ENCODE data around the gene SH3BP2. TPM values are rescaled to one million over a fixed set of nuclear protein-coding genes. Genes with fewer than 3 reads are reported as not detected.
"Not testable (repeated sequence)": the region's sequence is repeated elsewhere in the genome, so short reads cannot be mapped to it uniquely, and the experiment has no call there.

The SH3BP2 gene
- total RNA-seq, 2 donors from 2014 or later: 24.3 to 41.3 TPM

DNA sequence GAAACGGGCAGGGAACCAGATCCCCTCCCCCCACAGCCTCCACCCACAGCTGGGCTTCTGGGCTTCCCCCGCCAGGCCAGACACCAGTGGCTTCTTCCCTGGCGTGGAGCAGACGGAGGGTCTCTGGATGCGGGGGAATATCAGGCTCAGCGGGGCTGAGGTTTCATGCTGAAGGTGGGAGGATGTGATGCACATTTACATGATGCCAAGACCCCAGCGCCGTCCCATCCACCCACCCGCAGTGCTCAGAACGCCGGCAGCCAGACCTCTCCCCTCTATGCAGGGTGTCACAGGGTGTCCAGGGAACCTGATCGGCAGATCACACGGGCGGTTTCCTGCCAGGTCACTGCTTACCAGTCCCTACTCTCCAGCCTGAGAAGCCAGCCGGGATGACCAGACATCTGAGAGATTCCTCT, 24.0 kb upstream of the SH3BP2 start:
- Histone ChIP-seq H3K27ac (no peak overlapping the region), H3K27me3 (replicated peaks; ENCODE audit: insufficient read depth) (no peaks in the 10 kb centered on the region), H3K4me1 (replicated peaks) (no peaks in the 10 kb centered on the region), H3K36me3 (no peaks in the 10 kb centered on the region), H3K9me3 (no peaks in the 10 kb centered on the region), H3K4me3 (no peak overlapping the region)
- DNase-seq (ENCODE audit: low spot score): no peak
- TF ChIP-seq, protein P1, sequence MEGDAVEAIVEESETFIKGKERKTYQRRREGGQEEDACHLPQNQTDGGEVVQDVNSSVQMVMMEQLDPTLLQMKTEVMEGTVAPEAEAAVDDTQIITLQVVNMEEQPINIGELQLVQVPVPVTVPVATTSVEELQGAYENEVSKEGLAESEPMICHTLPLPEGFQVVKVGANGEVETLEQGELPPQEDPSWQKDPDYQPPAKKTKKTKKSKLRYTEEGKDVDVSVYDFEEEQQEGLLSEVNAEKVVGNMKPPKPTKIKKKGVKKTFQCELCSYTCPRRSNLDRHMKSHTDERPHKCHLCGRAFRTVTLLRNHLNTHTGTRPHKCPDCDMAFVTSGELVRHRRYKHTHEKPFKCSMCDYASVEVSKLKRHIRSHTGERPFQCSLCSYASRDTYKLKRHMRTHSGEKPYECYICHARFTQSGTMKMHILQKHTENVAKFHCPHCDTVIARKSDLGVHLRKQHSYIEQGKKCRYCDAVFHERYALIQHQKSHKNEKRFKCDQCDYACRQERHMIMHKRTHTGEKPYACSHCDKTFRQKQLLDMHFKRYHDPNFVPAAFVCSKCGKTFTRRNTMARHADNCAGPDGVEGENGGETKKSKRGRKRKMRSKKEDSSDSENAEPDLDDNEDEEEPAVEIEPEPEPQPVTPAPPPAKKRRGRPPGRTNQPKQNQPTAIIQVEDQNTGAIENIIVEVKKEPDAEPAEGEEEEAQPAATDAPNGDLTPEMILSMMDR (IDR thresholded peaks at IDR 0.05): no peak
- 33% methylated on average over 15 of the region's 15 CpGs for WGBS
- intact Hi-C loops (cut with DNase I): loop anchor here (5.0 kb wide), 1 partner anchor 163 kb away; no protein-coding TSS in a partner anchor

DNA sequence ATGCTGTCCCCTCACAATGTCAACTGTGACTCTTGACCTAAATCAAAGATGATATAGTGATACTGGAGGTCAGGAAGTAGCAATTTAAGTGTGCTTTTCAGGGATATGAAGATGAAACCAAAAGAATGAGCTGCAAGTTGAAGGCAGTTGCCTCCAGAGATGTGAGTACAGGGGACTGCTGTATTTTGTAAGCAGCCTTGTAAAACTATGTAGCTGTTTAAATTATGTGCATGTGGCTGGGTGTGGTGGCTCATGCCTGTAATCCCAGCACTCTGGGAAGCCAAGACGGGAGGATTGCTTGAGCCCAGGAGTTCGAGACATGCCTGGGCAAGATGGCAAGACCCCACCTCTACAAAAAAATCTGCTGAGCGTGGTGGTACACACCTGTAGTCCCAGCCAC, 21.6 kb upstream of the SH3BP2 start:
- Histone ChIP-seq H3K27me3 (replicated peaks; ENCODE audit: insufficient read depth) (no peaks in the 10 kb centered on the region), H3K4me3 (no peak overlapping the region), H3K36me3 (no peaks in the 10 kb centered on the region), H3K4me1 (replicated peaks) (no peaks in the 10 kb centered on the region), H3K27ac (no peak overlapping the region), H3K9me3 (no peaks in the 10 kb centered on the region)
- no peak for DNase-seq (ENCODE audit: low spot score)
- 84% methylated on average over 3 of the region's 3 CpGs for WGBS
- TF ChIP-seq, protein P1 (IDR thresholded peaks at IDR 0.05): no peak
- TF ChIP-seq POLR2AphosphoS5 (IDR thresholded peaks at IDR 0.05) (no peak), POLR2A (IDR thresholded peaks at IDR 0.05) (no peak)
- intact Hi-C loops (cut with DNase I): no loop called here

DNA sequence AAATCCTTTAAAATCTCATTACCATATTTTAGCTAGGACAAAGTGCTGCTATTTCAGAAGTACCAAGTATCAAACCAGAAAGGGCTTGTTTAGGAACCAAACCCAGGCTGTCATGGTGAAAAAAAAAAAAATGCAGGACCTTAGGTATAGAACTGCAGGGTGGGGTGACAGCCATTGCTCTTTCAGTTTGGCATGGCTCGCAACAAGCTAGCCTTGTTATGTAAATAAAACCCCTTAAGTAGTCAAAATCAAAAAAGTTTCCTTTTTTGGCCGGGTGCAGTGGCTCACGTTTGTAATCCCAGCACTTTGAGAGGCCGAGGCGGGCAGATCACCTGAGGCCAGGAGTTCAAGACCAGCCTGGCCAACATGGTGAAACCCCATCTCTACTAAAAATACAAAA, 12.2 kb upstream of the SH3BP2 start:
- H3K4me1 ChIP-seq (replicated peaks); H3K9me3 ChIP-seq; H3K27me3 ChIP-seq (replicated peaks; ENCODE audit: insufficient read depth); DNase-seq (ENCODE audit: low spot score); intact Hi-C loops (cut with DNase I); H3K4me3 ChIP-seq; H3K27ac ChIP-seq; H3K36me3 ChIP-seq: not testable (repeated sequence)
- 93% methylated on average over 5 of the region's 5 CpGs for WGBS

DNA sequence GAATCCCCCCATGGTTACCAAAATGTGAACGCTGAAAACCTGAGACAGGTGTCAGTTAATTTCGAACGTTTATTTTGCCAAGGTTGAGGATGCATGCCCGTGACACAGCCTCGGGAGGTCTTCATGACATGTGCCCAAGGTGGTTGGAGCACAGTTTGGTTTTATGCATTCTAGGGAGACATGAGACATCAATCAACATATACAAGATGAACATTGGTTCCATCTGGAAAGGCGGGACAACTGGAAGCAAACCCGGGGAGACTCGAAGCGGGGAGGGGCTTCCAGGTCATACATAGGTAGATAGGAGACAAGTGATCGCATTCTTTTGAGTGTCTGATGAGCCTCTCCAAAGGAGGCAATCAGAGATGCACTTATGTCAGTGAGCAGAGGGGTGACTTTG, 11.0 kb upstream of the SH3BP2 start:
- no peaks in the 10 kb centered on the region for H3K36me3 ChIP-seq
- H3K27ac ChIP-seq: no peak overlapping the region
- no peak for DNase-seq (ENCODE audit: low spot score)
- H3K27me3 ChIP-seq (replicated peaks; ENCODE audit: insufficient read depth): no peaks in the 10 kb centered on the region
- H3K4me1 ChIP-seq (replicated peaks): no peaks in the 10 kb centered on the region
- intact Hi-C loops (cut with DNase I): no loop called here
- H3K9me3 ChIP-seq: no peaks in the 10 kb centered on the region
- TF ChIP-seq POLR2AphosphoS5 (IDR thresholded peaks at IDR 0.05) (no peak), POLR2A (IDR thresholded peaks at IDR 0.05) (no peak)
- TF ChIP-seq, protein P1 (IDR thresholded peaks at IDR 0.05): no peak
- no peak overlapping the region for H3K4me3 ChIP-seq
- 89% methylated on average over 10 of the region's 10 CpGs for WGBS

DNA sequence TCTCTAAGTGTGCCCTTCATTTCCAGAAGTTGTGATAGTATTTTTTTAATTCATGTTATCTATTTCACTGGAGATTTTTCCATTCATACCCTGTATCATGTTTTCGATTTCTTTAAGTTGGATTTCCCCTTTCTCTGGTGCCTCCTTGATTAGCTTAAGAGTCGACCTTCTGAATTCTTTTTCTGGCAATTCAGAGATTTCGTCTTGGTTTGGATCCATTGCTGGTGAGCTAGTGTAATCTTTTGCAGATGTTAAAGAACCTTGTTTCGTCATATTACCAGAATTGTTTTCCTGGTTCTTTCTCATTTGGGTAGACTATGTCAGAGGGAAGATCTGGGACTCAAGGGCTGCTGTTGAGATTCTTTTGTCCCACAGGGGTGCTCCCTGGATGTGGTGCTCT, 9.1 kb upstream of the SH3BP2 start:
- 92% methylated on average over 4 of the region's 4 CpGs for WGBS
- TF ChIP-seq POLR2AphosphoS5 (IDR thresholded peaks at IDR 0.05) (no peak), POLR2A (IDR thresholded peaks at IDR 0.05) (no peak)
- TF ChIP-seq, protein P1 (IDR thresholded peaks at IDR 0.05): no peak
- Histone ChIP-seq H3K27me3 (replicated peaks; ENCODE audit: insufficient read depth) (no peaks in the 10 kb centered on the region), H3K4me3 (no peak overlapping the region), H3K9me3 (no peaks in the 10 kb centered on the region), H3K36me3 (no peaks in the 10 kb centered on the region), H3K27ac (no peak overlapping the region), H3K4me1 (replicated peaks) (no peaks in the 10 kb centered on the region)
- DNase-seq (ENCODE audit: low spot score): no peak
- intact Hi-C loops (cut with DNase I): no loop called here

All from prostate gland (tissue), 2 donors.